Liver (tissue), 3 donors: ENCODE data around the gene ZNF227.
A peak's percentile ranks its signal among the peaks of the same experiment; 100 is the strongest.

ENCODE experiments used
- EGR1 ChIP-seq, 2 donors: IDR thresholded peaks; 2 replicates each; pipeline ENCODE4 v1.6.1; 2016 to 2018; ENCODE audit warnings: antibody characterized with exemption in 2 of 2, low read depth in 2 of 2
- FOXA1 ChIP-seq: IDR thresholded peaks from 2 replicates; pipeline ENCODE4 v1.6.1; 2016; ENCODE audit warnings: antibody characterized with exemption
- GABPA ChIP-seq, 2 donors: IDR thresholded peaks in 1 of 2; conservative IDR thresholded peaks in 1 of 2; 2 replicates each; pipeline ENCODE4 v1.6.1; 2016; ENCODE audit warnings: antibody characterized with exemption in 2 of 2, mild to moderate bottlenecking in 1 of 2, moderate library complexity in 1 of 2
- JUND ChIP-seq, 2 donors: IDR thresholded peaks; 2 replicates each; pipeline ENCODE4 v1.6.1; 2016; ENCODE audit warnings: antibody characterized with exemption in 2 of 2
- RAD21 ChIP-seq, 2 donors: IDR thresholded peaks; 2 replicates each; pipeline ENCODE4 v1.6.1; 2016; ENCODE audit warnings: antibody characterized with exemption in 2 of 2, mild to moderate bottlenecking in 2 of 2
- RXRA ChIP-seq, 2 donors: IDR thresholded peaks; 2 replicates each; pipeline ENCODE4 v1.6.1; 2017 to 2018; ENCODE audit warnings: antibody characterized with exemption in 2 of 2, mild to moderate bottlenecking in 1 of 2
- TAF1 ChIP-seq: conservative IDR thresholded peaks from 2 replicates; pipeline ENCODE4 v1.6.1; 2016; ENCODE audit warnings: antibody characterized with exemption, mild to moderate bottlenecking
- TF ChIP-seq, protein P1 (sequence below): fragments of 150-350 bp; IDR thresholded peaks from 2 replicates; pipeline ENCODE4 v1.5.1; 2017; ENCODE audit warnings: improper control_type of control experiment, low read depth, low read length; ENCODE audit not compliant: missing input control
- TF ChIP-seq, protein P2 (sequence below): IDR thresholded peaks from 2 replicates; pipeline ENCODE4 v1.6.1; 2016; ENCODE audit warnings: antibody characterized with exemption, mild to moderate bottlenecking
- TF ChIP-seq, protein P3 (sequence below): IDR thresholded peaks from 2 replicates; pipeline ENCODE4 v1.6.1; 2016; ENCODE audit warnings: antibody characterized with exemption
- TF ChIP-seq, protein P4 (sequence below): IDR thresholded peaks from 2 replicates; pipeline ENCODE4 v1.6.1; 2016; ENCODE audit warnings: antibody characterized with exemption
- TF ChIP-seq, protein P5 (sequence below): IDR thresholded peaks from 2 replicates; pipeline ENCODE4 v1.6.1; 2016; ENCODE audit warnings: antibody characterized with exemption
- donor health status: healthy.
- donor health status: healthy.

DNA sequence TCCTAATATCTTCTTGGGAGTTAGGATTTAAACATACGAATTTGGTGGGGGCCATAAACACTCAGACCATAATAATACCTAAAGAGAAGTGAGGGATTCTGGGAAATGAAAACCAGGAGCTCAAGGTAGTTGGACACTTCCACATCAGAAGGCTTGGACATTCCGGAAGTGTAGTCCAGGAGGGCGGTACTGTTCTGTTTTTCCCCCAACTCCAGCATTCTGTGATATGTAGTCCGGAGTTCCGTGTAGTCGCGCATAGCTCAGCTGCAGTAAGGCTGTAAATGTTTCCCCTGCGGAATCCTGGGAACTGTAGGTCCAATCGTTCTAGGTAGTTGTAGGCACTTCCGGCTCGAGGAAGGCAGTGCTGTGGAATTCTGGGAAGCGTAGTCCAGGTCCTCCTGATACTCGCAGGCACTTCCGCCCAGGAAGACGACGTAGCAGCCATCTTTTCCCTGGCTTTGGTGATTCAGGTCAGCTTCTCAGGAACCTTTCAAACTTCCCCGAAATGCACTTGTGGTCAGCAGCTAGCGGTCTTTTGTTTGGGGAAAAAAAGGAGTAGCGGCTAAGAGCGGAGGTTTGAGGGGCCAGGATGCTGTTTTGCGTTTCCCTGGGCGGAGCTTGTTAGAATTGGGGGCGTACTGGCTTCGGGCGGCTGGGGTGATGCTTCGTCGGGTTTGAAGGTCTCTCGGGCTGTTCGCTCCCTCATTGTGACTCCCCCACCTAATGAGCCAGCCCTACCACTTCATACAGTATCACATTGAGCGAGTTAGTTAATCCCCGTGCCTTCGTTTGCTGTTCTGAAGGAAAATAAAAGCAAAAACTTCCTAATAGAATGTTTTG, 47.4 kb upstream of the ZNF227 start, which contains the start of gene ZNF226:
- TF ChIP-seq, protein P1, sequence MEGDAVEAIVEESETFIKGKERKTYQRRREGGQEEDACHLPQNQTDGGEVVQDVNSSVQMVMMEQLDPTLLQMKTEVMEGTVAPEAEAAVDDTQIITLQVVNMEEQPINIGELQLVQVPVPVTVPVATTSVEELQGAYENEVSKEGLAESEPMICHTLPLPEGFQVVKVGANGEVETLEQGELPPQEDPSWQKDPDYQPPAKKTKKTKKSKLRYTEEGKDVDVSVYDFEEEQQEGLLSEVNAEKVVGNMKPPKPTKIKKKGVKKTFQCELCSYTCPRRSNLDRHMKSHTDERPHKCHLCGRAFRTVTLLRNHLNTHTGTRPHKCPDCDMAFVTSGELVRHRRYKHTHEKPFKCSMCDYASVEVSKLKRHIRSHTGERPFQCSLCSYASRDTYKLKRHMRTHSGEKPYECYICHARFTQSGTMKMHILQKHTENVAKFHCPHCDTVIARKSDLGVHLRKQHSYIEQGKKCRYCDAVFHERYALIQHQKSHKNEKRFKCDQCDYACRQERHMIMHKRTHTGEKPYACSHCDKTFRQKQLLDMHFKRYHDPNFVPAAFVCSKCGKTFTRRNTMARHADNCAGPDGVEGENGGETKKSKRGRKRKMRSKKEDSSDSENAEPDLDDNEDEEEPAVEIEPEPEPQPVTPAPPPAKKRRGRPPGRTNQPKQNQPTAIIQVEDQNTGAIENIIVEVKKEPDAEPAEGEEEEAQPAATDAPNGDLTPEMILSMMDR, result no peak
- TF ChIP-seq, protein P2, sequence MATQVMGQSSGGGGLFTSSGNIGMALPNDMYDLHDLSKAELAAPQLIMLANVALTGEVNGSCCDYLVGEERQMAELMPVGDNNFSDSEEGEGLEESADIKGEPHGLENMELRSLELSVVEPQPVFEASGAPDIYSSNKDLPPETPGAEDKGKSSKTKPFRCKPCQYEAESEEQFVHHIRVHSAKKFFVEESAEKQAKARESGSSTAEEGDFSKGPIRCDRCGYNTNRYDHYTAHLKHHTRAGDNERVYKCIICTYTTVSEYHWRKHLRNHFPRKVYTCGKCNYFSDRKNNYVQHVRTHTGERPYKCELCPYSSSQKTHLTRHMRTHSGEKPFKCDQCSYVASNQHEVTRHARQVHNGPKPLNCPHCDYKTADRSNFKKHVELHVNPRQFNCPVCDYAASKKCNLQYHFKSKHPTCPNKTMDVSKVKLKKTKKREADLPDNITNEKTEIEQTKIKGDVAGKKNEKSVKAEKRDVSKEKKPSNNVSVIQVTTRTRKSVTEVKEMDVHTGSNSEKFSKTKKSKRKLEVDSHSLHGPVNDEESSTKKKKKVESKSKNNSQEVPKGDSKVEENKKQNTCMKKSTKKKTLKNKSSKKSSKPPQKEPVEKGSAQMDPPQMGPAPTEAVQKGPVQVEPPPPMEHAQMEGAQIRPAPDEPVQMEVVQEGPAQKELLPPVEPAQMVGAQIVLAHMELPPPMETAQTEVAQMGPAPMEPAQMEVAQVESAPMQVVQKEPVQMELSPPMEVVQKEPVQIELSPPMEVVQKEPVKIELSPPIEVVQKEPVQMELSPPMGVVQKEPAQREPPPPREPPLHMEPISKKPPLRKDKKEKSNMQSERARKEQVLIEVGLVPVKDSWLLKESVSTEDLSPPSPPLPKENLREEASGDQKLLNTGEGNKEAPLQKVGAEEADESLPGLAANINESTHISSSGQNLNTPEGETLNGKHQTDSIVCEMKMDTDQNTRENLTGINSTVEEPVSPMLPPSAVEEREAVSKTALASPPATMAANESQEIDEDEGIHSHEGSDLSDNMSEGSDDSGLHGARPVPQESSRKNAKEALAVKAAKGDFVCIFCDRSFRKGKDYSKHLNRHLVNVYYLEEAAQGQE, result peak; percentile 90
- peak; percentile 64 to 68 for TF ChIP-seq RXRA (IDR thresholded peaks at IDR 0.05)
- TF ChIP-seq RAD21 (IDR thresholded peaks at IDR 0.05), result peak in 1 of 2 donors; percentile 54
- TF ChIP-seq JUND (IDR thresholded peaks at IDR 0.05), result peak; percentile 39 to 63
- TF ChIP-seq, protein P3, sequence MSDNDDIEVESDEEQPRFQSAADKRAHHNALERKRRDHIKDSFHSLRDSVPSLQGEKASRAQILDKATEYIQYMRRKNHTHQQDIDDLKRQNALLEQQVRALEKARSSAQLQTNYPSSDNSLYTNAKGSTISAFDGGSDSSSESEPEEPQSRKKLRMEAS, result peak; percentile 99
- no peak for TF ChIP-seq FOXA1
- TF ChIP-seq, protein P4, sequence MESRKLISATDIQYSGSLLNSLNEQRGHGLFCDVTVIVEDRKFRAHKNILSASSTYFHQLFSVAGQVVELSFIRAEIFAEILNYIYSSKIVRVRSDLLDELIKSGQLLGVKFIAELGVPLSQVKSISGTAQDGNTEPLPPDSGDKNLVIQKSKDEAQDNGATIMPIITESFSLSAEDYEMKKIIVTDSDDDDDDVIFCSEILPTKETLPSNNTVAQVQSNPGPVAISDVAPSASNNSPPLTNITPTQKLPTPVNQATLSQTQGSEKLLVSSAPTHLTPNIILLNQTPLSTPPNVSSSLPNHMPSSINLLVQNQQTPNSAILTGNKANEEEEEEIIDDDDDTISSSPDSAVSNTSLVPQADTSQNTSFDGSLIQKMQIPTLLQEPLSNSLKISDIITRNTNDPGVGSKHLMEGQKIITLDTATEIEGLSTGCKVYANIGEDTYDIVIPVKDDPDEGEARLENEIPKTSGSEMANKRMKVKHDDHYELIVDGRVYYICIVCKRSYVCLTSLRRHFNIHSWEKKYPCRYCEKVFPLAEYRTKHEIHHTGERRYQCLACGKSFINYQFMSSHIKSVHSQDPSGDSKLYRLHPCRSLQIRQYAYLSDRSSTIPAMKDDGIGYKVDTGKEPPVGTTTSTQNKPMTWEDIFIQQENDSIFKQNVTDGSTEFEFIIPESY, result peak; percentile 97
- TF ChIP-seq, protein P5, sequence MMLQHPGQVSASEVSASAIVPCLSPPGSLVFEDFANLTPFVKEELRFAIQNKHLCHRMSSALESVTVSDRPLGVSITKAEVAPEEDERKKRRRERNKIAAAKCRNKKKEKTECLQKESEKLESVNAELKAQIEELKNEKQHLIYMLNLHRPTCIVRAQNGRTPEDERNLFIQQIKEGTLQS, result no peak
- TF ChIP-seq EGR1 (IDR thresholded peaks at IDR 0.05; ENCODE audit: low read depth in 2 of 2), result peak; percentile 94 to 97
- TF ChIP-seq TAF1, result peak; percentile 93
- peak; percentile 94 to 99 for TF ChIP-seq GABPA (IDR thresholded peaks at IDR 0.05 in 1 of 2, conservative IDR thresholded peaks at IDR 0.05 in 1 of 2)
